CD14-positive monocyte (primary cell): Measurements from ENCODE around the gene OVOL3. TPM values are rescaled to one million over a fixed set of nuclear protein-coding genes. Genes with fewer than 3 reads are reported as not detected.

Experiments
- DNase-seq, 3 donors: peaks; one replicate each; pipeline ENCODE4 v3.0.0-alpha.2; 2011 to 2022
- H2AFZ ChIP-seq: 2 replicates; pipeline ENCODE4 v1.6.0; 2012; ENCODE audit warnings: mild to moderate bottlenecking, low read depth, low read length, inconsistent platforms; ENCODE audit not compliant: insufficient read depth, poor library complexity, severe bottlenecking
- H3K27ac ChIP-seq, 2 donors: 1 replicate in 1 of 2; 2 replicates in 1 of 2; pipeline ENCODE4 v1.5.1; 2012 to 2013; ENCODE audit warnings: low read length in 2 of 2, control low read depth in 1 of 2, inconsistent platforms in 1 of 2, low read depth in 1 of 2, mild to moderate bottlenecking in 1 of 2
- H3K27me3 ChIP-seq, 2 donors: one replicate each; pipeline versions ENCODE4 v1.6.0 to v1.6.1; 2011 to 2013; ENCODE audit warnings: low read length in 2 of 2; ENCODE audit not compliant: control insufficient read depth in 2 of 2, insufficient read depth in 2 of 2
- H3K36me3 ChIP-seq, 2 donors: replicated peaks in 1 of 2; 1 replicate in 1 of 2; 2 replicates in 1 of 2; pipeline versions ENCODE4 v1.5.1 to v1.6.1; 2012 to 2013; ENCODE audit warnings: low read length in 2 of 2, control low read depth in 1 of 2, inconsistent platforms in 1 of 2, mild to moderate bottlenecking in 1 of 2; ENCODE audit not compliant: insufficient read depth in 2 of 2, control insufficient read depth in 1 of 2
- H3K4me1 ChIP-seq, 2 donors: 1 replicate in 1 of 2; 2 replicates in 1 of 2; pipeline versions ENCODE4 v1.5.1 to v1.6.1; 2012 to 2013; ENCODE audit warnings: low read length in 2 of 2, control low read depth in 1 of 2, inconsistent platforms in 1 of 2, mild to moderate bottlenecking in 1 of 2, moderate library complexity in 1 of 2; ENCODE audit not compliant: insufficient read depth in 2 of 2, control insufficient read depth in 1 of 2
- H3K4me2 ChIP-seq: replicated peaks from 2 replicates; pipeline ENCODE3; 2012; ENCODE audit warnings: low read length, moderate library complexity, mild to moderate bottlenecking; ENCODE audit not compliant: poor library complexity, severe bottlenecking; ENCODE audit errors: extremely low read depth
- H3K4me3 ChIP-seq, 3 experiments: fragments of 200-600 bp in 1 of 3; sonication (generic) in 1 of 3; replicated peaks in 1 of 3; 1 replicate in 2 of 3; 2 replicates in 1 of 3; pipeline ENCODE4 v1.5.1; 2011 to 2013; ENCODE audit warnings: low read length in 3 of 3, mild to moderate bottlenecking in 3 of 3, control low read depth in 2 of 3, low read depth in 2 of 3, inconsistent platforms in 1 of 3, moderate library complexity in 1 of 3
- H3K79me2 ChIP-seq: 2 replicates; pipeline ENCODE4 v1.6.0; 2012; ENCODE audit warnings: mild to moderate bottlenecking, control low read depth, inconsistent platforms, low read length, moderate library complexity; ENCODE audit not compliant: insufficient read depth
- H3K9ac ChIP-seq: 2 replicates; pipeline ENCODE4 v1.6.0; 2017; ENCODE audit warnings: low read length, mild to moderate bottlenecking; ENCODE audit not compliant: insufficient read depth, poor library complexity, severe bottlenecking
- H3K9me3 ChIP-seq, 2 donors: replicated peaks in 1 of 2; 1 replicate in 1 of 2; 2 replicates in 1 of 2; pipeline versions ENCODE4 v1.5.1 to v1.6.1; 2012 to 2013; ENCODE audit warnings: low read length in 2 of 2, control low read depth in 1 of 2; ENCODE audit not compliant: control insufficient read depth in 1 of 2, insufficient read depth in 1 of 2
- H4K20me1 ChIP-seq: 2 replicates; pipeline ENCODE4 v1.6.0; 2012; ENCODE audit warnings: mild to moderate bottlenecking, low read length, control low read depth, moderate library complexity; ENCODE audit not compliant: insufficient read depth
- H3K27ac Mint-ChIP-seq, 7 donors: one replicate each; pipeline ENCODE4 v1.8.0; 2020; ENCODE audit warnings: mild to moderate bottlenecking in 7 of 7, mixed read lengths in 7 of 7, moderate library complexity in 6 of 7, inconsistent platforms in 2 of 7
- H3K27me3 Mint-ChIP-seq, 3 donors: one replicate each; pipeline ENCODE4 v1.8.0; 2021 to 2022; ENCODE audit warnings: low read depth in 3 of 3, mild to moderate bottlenecking in 3 of 3, mixed read lengths in 3 of 3, moderate library complexity in 3 of 3, inconsistent platforms in 1 of 3
- H3K36me3 Mint-ChIP-seq, 2 donors: one replicate each; pipeline ENCODE4 v1.8.0; 2020; ENCODE audit warnings: mixed read lengths in 2 of 2, inconsistent platforms in 1 of 2, mild to moderate bottlenecking in 1 of 2
- H3K4me1 Mint-ChIP-seq: one replicate; pipeline ENCODE4 v1.8.0; 2020; ENCODE audit warnings: mild to moderate bottlenecking, mixed read lengths
- H3K4me3 Mint-ChIP-seq, 2 donors: one replicate each; pipeline ENCODE4 v1.8.0; 2020; ENCODE audit warnings: mild to moderate bottlenecking in 2 of 2, mixed read lengths in 2 of 2, moderate library complexity in 1 of 2
- H3K9me3 Mint-ChIP-seq, 7 donors: one replicate each; pipeline ENCODE4 v1.8.0; 2020 to 2022; ENCODE audit warnings: mixed read lengths in 7 of 7, mild to moderate bottlenecking in 6 of 7, moderate library complexity in 6 of 7, inconsistent platforms in 2 of 7
- WGBS: methylation state at CpG from one replicate; pipeline ENCODE4 v1.1.5; 2013; ENCODE audit warnings: missing lambda C conversion rate; ENCODE audit not compliant: insufficient coverage; 5-methylcytosine and 5-hydroxymethylcytosine counted together
- intact Hi-C, 2 donors: fragments of 100-400 bp; cut with micrococcal nuclease; formaldehyde crosslinking; loops; one replicate each; pipeline versions ENCODE4 v1.15.0 to v1.15.1; 2023
- polyA plus RNA-seq, 3 donors: library from polyadenylated mRNA; depleted of rRNA in 1 of 3; unstranded in 2 of 3; stranded (reverse) in 1 of 3; fragments of 300-500 nt in 2 of 3; fragments of >200 nt in 1 of 3; fragmentation: Illumina TruSeq in 2 of 3; gene quantifications; 1 replicate in 2 of 3; 2 replicates in 1 of 3; pipeline ENCODE4 v1.2.3, GENCODE V29; 2012 to 2021
- TF ChIP-seq, protein P1 (sequence below): fragments of 200-600 bp; IDR thresholded peaks from one replicate; pipeline ENCODE4 v1.8.0; 2022; ENCODE audit warnings: antibody characterized with exemption, mild to moderate bottlenecking

OVOL3 gene
- polyA plus RNA-seq, 3 donors: not detected

DNA sequence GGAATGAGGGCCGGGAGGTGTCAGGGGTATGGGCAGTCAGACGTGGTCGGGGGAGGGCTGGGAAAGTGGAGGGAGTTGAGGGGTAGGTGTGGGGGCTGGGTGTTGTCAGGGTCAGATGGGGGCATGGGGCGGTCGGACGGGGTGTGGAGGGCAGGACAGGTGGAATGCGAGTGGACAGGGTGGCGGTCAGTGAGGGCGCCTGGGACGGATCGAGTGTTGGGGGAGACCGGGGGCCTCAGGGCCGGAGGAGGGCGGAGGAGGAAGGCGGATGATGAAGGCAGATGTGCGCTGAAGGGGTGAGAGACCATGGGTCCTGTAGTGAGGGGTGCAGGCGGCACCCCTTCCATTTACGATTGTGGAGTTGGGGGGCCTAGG lies 10.0 kb downstream of the OVOL3 start:
- Mint-ChIP-seq H3K9me3 (no peaks in the 10 kb centered on the region), H3K27me3 (peaks cover 0 to 1% (median 0%) of the 10 kb centered on the region in 3 donors), H3K4me3 (no peak overlapping the region), H3K4me1 (peaks cover 10% of the 10 kb centered on the region), H3K27ac (no peak overlapping the region), H3K36me3 (peaks cover 78 to 92% of the 10 kb centered on the region in 2 donors)
- H3K27ac ChIP-seq: no peak overlapping the region
- peaks cover 7% of the 10 kb centered on the region for H4K20me1 ChIP-seq
- peaks cover 6 to 10% of the 10 kb centered on the region in 2 donors for H3K4me1 ChIP-seq
- H3K79me2 ChIP-seq: peaks cover 16% of the 10 kb centered on the region
- H3K27me3 ChIP-seq: no peaks in the 10 kb centered on the region
- TF ChIP-seq, protein P1, sequence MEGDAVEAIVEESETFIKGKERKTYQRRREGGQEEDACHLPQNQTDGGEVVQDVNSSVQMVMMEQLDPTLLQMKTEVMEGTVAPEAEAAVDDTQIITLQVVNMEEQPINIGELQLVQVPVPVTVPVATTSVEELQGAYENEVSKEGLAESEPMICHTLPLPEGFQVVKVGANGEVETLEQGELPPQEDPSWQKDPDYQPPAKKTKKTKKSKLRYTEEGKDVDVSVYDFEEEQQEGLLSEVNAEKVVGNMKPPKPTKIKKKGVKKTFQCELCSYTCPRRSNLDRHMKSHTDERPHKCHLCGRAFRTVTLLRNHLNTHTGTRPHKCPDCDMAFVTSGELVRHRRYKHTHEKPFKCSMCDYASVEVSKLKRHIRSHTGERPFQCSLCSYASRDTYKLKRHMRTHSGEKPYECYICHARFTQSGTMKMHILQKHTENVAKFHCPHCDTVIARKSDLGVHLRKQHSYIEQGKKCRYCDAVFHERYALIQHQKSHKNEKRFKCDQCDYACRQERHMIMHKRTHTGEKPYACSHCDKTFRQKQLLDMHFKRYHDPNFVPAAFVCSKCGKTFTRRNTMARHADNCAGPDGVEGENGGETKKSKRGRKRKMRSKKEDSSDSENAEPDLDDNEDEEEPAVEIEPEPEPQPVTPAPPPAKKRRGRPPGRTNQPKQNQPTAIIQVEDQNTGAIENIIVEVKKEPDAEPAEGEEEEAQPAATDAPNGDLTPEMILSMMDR: no peak
- no peak overlapping the region for H3K4me3 ChIP-seq
- no peak for DNase-seq
- H3K36me3 ChIP-seq: peaks cover 53 to 82% of the 10 kb centered on the region in 2 donors
- intact Hi-C loops: no loop called here
- H3K9ac ChIP-seq: no peak overlapping the region
- WGBS: 99% methylated on average over 17 of the region's 18 CpGs
- no peaks in the 10 kb centered on the region for H3K9me3 ChIP-seq
- H3K4me2 ChIP-seq: no peak overlapping the region
- no peak overlapping the region for H2AFZ ChIP-seq

- Histone ChIP-seq H3K27me3 (no peaks in the 10 kb centered on the region), H3K9ac (no peak overlapping the region), H4K20me1 (peaks cover under 1% of the 10 kb centered on the region), H3K4me3 (no peak overlapping the region), H3K4me1 (peaks cover 0 to 4% of the 10 kb centered on the region in 2 donors), H3K4me2 (no peak overlapping the region), H2AFZ (no peak overlapping the region), H3K36me3 (peaks cover 52 to 84% of the 10 kb centered on the region in 2 donors), H3K9me3 (no peaks in the 10 kb centered on the region), H3K79me2 (peaks cover 10% of the 10 kb centered on the region), H3K27ac (no peak overlapping the region)
- peaks cover 78 to 93% of the 10 kb centered on the region in 2 donors for H3K36me3 Mint-ChIP-seq
- WGBS: 91% methylated on average over 49 of the region's 49 CpGs
- H3K27me3 Mint-ChIP-seq: peaks cover 0 to 1% (median 0%) of the 10 kb centered on the region in 3 donors
- intact Hi-C loops: no loop called here
- TF ChIP-seq, protein P1: no peak
- no peak overlapping the region for H3K4me3 Mint-ChIP-seq
- peaks cover 6% of the 10 kb centered on the region for H3K4me1 Mint-ChIP-seq
- peak overlapping the region in 1 of 7 donors; percentile 37 for H3K27ac Mint-ChIP-seq
- no peak for DNase-seq
- H3K9me3 Mint-ChIP-seq: no peaks in the 10 kb centered on the region
Measured at GRCh38 chr19:36121486-36122124, 10.7 kb downstream of the OVOL3 start.
